HK-2 (cell line): ENCODE measurements around the gene DDX1.

Source experiments
- DNase-seq: peaks from one replicate; pipeline ENCODE4 v3.0.0-alpha.2; 2018; ENCODE audit not compliant: unreplicated experiment

The DDX1 gene

DNA sequence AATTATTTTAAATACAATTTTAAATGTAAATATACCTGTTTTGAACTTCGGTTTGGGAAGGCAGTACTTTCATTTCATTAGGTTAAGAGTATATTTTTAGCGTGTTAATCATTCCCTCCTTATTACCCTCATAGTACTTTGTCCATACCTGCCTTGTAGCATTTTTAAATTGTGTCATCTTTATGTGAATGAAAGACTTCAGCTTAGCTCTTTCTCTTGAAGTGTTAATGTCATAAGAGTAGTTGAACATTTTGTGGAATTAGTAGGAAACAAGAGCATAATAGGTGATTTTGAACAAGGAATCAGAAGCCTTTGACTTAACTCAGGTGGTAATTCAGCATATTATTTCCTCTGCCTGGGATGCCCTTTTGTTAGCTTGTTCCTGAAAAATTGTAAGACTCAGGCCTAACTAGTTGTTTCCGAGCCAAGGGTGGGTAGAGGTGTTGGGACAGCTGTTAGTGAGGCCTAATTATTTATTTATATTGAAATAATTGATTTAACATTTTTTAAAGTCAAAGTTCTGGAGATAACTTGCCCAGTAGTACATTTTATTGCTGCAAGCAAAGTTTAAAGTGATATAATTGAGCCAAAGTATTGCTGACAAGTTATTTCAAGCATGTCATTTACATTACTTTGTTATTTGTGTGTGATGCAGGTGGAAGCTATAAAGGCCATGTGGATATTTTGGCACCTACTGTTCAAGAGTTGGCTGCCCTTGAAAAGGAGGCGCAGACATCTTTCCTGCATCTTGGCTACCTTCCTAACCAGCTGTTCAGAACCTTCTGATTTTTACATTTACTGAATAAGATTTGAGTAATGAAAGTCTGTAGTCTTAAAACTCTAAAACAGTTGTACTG is 38.7 kb downstream of the DDX1 start:
- DNase-seq = no peak

DNA sequence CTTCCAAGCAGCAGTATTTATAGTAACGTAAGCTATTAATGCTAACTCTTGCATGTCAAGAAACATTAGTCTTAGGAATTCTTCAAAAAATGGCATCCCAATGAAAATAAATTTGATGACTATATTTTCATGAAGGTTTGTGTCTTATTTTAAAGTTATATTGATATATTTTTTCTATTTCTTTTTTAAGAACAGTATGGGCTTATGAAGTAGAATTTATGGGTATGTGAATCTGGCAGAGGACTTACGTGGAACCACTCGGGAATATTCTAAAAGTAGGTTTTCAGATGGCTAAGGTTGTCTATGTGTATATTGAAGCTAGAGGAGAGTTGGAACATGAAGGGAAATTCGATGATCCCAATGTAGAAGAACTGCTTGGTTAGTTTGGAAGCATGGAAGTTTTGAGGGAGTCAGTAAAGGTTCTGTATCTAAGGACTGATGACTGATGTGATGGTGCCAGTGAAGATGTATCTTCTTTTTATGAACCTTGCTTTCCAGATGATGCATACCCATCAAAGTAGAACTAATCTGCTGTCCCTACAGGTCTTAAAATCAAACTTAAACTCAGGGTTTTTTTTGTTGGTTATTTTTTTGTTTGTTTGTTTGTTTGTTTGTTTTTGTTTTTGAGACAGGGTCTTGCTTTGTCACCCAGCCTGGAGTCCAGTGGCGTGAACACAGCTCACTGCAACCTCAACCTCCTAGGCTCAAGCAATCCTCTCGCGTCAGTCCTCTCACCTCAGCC is 39.5 kb downstream of the DDX1 start:
- no peak for DNase-seq

DNA sequence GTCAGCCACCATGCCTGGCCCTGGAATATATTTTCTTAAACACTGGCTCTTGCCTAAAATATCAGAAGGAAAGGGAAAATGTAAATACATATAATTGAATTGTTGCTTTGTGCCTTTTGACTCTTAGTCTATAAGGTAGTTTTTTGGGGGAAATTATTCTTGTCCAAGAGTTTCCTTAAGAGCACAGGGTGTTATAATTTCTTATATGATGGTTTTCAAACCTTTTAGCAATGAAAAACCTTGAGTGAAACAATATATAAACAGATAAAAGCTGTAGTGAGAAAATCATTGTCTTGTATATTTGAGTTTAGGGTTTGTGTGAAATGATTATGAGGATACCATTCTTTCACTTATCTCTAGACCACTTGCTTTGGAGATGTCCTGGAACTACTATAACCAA is 40.2 kb downstream of the DDX1 start:
- DNase-seq = no peak

DNA sequence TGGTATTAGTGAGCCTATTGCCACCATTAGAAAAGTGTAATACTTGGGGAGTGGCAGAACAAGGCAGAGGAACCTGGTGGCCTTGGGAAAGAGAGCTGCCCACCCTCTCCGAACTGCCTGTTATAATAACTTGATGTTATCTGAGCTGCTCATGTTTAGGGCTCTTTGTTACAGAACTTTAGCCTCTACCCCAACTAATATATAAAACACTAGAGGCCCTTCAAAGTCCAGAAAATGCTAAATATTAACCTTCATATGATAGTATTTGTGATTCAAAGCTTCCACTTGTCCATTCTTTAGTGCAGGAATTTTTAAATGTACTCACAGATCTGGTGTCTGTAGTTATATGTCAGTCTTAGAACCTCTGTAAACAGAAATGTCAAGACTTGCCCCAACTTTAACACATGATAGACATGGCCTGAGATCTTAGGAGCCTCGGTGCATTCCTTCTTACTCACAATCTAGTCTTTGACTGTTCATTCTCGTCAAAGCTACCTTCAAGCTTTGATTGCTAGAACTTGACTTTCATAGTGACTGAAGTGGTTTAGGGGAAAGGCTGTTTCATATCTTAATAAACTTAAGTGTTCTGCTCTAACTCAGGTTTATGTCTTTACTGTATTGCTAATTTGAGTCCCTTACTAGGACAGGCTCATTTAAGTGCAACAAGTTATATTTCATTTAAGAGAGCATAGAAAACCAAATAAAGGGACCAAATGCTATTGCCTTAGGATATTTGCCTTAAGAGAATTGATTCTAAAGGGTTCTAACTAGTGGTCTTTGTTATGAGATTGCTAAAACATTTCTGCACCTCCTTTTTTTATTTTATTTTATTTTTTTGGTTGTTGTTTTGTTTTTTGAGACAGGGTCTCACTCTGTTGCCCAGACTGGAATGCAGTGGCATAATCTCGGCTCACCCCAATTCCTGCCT is 41.6 kb downstream of the DDX1 start:
- DNase-seq = no peak

DNA sequence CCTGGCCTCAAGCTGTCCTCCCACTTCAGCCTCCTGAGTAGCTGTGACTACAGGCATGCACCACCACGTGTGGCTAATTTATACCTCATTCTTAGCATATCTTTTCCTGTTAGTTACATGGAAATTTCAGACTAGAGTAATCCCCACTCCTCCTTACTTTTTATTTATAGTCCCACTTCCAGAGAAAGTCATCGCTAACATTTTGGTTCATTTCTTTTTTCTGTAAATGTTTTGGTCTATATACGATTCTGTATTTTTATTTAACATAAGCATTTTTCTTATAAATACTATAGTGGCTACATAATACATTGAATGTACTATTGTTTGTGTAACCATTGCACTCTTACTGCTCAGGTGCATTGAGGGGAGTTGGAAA is 42.3 kb downstream of the DDX1 start:
- no peak for DNase-seq

DNA sequence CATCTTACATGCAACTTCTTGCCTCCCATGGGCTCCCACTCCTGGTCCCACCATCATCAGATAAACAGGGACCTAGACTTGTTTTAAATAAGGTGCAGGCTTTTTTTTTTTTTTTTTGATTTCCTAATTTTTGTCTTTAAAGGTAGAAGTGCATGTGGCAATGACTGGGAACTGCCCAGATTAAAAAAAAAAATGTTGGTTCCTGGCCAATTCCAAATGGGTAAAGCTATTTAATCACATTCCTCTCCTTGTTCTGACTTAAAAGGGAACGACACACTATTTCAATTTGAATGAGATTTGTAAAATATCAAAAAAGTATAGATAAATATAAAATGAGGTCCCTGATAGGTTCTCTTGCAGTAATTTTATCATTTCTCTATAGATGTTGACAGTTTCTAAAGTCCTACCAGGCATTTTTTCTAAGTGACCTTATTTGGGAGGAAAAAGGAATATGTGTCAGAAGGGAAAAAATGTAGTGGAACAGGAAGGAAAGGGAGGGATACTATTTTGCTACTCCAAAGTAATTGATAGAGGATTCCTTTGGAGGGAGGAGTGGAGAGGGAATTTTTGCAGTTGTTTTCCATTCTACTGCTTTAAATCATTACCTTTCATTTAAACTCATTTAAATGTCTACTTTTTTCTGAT is 43.3 kb downstream of the DDX1 start:
- DNase-seq = no peak

DNA sequence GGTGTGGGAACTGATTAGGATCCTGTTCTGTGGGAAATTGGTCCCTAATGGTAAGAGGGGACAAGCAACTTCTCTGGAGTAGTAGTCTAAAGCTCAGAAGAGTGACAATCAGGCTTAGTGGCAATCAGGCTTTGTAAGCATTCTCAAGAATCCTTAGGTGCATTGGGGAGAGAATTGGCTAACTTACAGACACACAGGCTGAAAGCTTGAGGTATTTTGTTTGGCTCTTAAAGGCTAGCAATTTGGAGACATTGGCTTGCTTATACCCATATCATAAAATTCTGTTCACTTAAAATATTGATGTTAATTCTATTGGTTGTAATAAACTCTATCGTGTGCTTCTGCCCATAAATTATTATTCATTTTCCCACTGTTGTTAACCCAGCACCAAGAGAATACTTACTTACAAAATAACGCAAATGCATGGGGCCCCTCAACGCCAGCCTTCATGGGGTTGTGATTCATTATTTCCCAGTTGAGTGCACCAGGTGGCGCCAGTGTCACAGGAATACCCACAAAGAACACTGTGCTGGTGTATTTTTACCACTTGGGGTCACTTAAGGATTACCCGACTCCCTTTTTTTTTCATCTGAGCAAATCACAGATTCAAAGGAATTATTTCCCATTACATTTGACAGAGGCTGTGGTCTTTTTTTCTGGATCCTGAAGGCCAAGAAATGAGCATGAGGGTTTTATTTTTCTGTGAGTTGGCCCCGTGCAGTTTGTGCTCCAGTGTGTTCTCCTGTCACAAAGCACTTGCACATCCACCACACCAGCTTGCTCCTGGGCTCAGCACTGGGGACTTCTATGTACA is 45.5 kb downstream of the DDX1 start:
- DNase-seq = peak; percentile 56

DNA sequence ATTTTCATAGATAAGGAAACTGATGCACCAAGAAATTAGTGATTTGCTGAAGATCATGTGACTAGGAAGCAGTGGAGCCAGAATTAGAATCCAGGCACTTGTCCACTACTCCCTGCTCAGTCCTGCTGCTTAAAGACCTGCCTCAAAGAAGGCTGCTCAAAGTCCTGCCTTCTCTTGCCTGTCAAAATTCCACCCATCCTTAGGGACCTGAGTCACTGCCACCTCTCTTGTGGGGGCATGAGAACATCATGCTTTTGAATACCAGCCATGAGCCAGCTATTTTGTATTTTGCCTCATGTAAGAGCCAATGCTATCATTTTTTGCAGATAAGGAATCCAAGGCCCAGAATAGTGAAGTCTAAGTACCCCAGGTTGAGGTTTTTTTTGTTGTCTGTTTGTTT is 47.1 kb downstream of the DDX1 start:
- DNase-seq = no peak

DNA sequence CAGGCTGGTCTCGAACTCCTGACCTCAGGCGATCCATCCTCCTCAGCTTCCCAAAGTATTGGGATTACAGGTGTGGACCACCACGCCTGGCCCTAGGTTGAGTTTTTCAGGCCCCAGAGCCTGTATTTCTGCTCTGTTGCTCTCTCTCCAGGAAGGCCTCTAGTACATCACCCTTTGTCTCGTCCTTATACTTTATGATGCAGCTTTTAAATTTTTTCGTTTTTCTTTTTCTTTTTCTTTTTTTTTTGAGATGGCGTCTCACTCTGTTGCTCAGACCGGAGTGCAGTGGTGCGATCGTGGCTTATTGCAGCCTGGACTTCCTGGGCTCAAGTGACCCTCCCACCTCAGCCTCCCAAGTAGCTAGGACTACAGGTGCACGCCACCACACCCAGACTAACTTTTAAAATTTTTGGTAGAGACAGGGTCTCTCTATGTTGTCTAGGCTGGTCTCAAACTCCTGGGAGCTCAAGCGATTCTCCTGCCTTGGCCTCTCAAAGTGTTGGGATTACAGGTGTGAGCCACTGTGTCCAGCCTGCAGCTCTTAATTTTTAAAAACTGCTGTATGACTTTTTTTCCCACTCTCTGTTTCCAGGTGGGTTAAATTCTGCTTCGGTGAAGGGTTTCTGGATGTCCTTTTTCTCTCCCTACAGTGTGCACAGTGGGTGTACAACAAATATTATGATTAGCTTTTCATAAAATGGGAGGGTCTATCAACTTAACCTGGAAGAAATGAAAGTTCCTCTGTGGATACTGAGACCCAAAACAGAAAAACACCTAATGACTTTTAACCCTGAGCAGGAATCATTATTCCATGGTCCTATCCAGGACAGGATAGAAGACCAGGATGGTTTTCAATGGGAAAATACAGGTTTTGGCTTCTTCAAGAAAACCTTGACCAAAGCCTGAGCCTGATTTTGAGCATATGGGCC is 47.9 kb downstream of the DDX1 start:
- no peak for DNase-seq

DNA sequence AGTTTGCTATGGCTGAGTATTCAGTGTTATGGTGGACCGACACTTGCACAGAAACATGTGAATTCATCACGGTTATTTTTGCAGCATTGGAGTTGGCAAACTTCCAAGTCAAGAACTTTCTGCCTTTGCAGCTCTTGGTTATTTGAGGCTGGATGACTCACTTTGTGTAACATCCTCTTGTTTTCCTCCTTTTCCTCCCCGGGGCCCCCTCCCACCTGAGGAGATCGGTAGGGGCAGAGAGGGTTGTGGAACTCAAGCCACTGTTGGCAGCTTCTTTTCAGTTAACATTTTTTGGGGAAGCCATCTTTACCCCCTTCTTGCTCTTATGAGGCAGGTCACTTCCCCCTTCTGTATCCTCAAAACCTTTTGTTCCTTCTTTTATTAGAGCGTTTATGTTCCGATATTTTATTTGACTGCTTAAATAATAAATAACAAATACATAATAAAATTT is 48.6 kb downstream of the DDX1 start:
- DNase-seq = peak; percentile 27

DNA sequence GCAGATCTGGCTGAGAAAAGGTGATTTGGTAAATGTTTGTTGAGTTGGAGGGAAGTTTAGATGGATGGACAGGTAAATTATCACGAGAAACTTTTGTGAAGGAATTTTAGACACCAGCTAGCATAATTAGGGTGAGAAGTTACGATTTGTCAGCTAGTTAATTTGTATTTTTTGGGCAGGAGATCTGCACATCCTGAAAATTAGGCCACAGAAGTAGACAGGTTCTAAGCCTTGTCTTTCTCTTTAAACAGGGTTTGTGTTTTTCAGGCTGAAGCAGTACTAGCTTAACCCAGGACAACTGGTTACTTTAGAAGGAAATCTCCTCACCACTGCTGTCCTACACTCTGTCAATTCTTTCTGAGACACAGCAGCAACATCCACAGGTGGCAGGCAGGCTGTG is 49.1 kb downstream of the DDX1 start:
- DNase-seq = no peak

DNA sequence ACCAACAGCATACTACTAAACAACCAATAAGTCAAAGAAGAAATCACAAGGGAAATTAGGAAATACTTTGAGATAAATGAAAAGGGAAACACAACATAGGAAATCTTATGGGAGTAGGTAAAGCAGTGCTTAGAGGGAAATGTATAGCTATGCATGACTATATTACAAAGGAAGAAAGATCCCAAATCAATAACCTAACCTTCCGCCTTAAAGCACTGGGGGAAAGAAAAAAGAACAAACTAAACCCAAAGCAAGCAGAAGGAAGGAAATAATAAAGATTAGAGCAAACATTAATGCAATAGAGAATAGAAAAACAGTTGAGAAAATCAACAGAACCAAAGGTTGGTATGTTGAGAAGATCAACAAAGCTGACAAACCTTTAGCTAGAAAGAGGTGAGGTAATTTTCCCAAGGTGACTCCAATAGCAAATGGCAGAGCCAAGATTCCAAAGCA is 49.9 kb downstream of the DDX1 start:
- no peak for DNase-seq

DNA sequence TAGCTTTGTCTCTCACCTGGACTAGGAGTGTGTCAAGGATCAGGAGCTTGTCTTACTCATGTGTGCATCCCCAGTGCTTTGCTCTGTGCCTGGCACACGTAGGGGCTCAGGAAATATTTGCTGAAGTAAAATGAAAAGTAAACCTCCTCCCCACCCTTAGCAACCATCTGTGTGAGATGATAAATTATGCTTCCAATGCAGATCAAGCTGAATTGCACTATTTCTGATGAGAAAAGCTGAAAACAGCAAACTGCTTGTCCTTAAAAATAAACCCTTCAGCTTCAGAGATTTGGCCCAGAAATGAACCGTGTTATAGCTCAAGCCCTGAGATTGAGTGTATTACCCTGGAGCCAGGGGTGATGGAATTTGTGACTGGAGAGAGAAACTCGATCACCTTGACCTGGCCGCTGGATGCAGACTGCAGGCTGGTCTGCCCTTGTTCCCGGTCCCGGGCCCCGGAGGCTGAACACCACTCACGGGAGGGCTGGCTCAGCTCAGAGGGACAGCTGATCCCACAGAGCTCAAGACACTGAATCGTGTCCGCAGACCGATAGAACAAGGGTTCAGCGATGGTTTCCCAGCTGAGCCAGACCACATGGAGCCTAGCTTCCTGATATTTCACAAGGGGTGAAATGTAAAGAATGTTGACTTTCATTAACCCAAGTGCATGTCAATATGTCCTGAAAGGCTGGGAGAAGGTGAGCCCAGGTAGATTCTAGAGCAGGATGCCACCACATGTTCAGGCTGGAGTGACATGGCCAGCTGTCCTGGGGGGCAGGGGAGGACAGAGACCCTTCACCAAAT is 50.5 kb downstream of the DDX1 start:
- no peak for DNase-seq

DNA sequence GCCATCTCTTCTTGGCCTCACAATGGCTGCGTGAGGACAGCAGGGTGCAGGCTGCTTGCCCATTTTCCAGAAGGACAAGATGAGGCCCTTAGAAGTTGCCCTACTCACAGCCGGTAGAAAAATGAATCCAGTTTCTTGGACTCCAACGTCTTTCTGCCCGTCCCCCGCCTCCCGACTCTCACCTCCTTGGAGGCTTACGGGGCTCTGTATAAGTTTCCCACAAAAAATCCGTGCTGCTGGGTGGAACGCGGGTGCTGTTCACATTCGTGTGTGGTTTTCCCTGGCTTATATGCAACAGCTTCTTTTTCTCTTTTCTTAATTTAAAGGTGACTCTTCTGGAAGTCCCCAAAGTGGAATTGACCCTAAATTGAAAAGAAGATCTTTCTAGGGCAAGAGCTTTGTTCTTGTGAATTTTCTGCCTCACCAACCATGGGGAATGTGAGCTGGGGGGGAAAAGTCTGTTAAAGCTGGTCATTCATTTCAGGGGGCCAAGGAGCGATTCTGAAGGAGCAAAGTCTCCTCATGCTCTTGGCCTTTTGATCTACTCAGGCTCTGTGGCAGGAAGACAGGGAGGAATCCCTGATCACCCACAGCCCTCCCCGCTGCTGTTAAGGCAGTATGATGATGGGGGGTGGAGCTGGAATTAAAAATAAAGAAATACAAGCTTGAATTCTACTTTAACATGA is 51.3 kb downstream of the DDX1 start:
- no peak for DNase-seq

DNA sequence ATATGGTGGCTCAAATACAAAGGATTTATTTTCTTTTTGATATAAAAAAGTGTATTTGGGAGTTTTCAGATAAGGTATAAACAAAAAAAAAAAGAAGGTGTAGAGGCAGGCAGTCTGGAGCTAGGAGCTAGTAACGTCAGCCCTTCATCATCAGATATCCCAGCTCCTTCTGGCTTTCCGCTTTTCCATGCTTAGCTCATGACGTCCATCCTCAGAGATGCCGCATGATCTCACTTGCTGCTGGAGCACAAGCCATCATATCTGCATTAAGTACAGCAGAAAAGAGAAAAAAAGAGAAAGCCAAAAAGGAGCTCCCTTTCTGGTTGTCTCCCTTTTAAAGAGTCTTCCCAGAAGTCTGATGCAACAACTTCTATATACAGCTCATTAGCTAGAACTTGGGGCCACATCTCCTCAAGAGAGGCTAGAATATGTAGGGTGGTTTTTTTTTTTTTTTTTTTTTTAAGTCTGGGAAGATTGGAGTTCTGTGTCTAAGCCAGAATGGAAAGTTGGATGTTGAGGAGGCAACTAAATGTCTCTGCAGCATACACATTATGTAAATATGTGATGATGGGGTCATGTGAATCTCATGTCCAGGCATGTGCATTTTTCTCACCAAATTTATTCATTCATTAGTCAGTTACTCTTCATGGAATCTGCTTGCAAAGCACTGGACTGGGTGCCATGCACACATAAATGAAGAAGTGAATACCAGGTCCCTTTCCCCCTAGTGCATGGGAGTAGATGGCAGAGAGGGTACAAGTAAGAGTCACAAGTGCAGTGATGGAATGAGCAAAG is 52.3 kb downstream of the DDX1 start:
- no peak for DNase-seq

DNA sequence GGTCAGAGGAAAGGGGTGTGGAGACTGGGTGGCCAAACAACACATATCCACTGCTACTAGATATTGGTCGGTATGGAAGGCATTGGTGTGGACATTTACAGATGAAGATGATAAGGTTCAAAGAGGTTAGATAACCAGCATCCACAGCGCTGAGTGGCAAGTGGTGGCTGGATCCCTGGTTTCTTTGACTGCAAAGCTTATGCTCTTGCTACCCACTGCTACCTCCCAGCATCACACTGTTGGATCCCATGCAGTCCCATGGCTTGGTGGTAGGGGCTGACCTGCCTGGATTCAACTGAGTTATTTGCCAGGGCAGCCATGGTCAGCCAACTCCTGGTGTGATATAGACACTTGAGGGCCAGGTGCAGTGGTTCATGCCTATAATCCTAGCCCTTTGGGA is 53.6 kb downstream of the DDX1 start:
- no peak for DNase-seq

DNA sequence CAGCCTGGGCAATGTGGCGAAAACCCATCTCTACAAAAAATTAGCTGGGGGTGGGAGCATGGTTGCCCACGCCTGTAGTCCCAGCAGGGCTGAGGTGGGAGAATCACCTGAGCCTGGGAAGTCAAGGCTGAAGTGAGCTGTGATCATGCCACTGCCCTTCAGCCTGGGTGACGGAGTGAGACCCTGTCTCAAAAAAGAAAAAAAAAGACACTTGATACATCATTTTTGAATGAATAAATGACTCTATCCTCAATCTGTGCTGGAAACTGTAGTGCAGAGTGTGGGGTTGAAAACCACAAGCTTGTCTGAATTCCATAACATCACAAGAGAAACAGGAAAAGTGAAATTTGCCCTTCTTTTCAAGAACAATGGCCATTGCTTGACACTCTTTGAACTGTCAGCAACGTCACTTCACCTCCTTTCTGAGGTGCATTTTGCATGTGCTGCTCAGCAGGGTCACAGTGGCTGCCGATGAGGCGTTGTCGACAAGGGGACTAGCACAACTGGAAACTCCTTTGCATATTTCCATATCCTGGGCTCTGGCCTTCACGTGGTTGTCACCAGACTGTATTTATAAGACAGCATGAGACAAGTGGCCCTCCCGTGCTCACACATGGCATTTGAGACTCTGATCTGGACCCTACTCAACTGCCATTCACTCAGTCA is 54.2 kb downstream of the DDX1 start:
- no peak for DNase-seq
